Activated CD8-positive, alpha-beta memory T cell treated with anti-CD3 and anti-CD28 coated beads, Interleukin-2, amount 10 ng/mL, durations not matched to agents 7 days and 5 days (primary cell): Measurements from ENCODE around the gene CRIP3. TPM values are rescaled to one million over a fixed set of nuclear protein-coding genes. Genes with fewer than 3 reads are reported as not detected.
A peak's percentile ranks its signal among the peaks of the same experiment; 100 is the strongest.
"Not testable (repeated sequence)": the region's sequence is repeated elsewhere in the genome, so short reads cannot be mapped to it uniquely, and the experiment has no call there.

Source experiments
- ATAC-seq: fragments of 150-1000 bp; cut with Tn5 transposase; one replicate; pipeline ENCODE4 v1.10.0; 2021; ENCODE audit warnings: moderate library complexity
- CTCF ChIA-PET: fragments of 350-600 bp; sonication (Branson Sonifier 250); formaldehyde crosslinking; loops from one replicate; lab custom pipeline; 2021; ENCODE audit warnings: antibody characterized with exemption; lab: Charles Lee
- DNase-seq: peaks from one replicate; pipeline ENCODE4 v3.0.0-alpha.2; 2020
- H3K27ac Mint-ChIP-seq: one replicate; pipeline ENCODE4 v1.8.0; 2021; ENCODE audit warnings: mild to moderate bottlenecking, mixed read lengths
- H3K27me3 Mint-ChIP-seq: one replicate; pipeline ENCODE4 v1.8.0; 2021; ENCODE audit warnings: mixed read lengths
- H3K36me3 Mint-ChIP-seq: one replicate; pipeline ENCODE4 v1.8.0; 2021; ENCODE audit warnings: mild to moderate bottlenecking, mixed read lengths
- H3K4me1 Mint-ChIP-seq: one replicate; pipeline ENCODE4 v1.8.0; 2021; ENCODE audit warnings: mixed read lengths
- H3K4me3 Mint-ChIP-seq: one replicate; pipeline ENCODE4 v1.8.0; 2021; ENCODE audit warnings: mild to moderate bottlenecking, moderate library complexity, mixed read lengths
- H3K9me3 Mint-ChIP-seq: one replicate; pipeline ENCODE4 v1.8.0; 2022; ENCODE audit warnings: low read depth, mixed read lengths
- total RNA-seq, 2 experiments: library from RNA; stranded (reverse); gene quantifications; one replicate each; pipeline ENCODE4 v1.2.3, GENCODE V29; 2021

CRIP3 gene
- total RNA-seq, result under 1 TPM; 0.50 to 0.66 TPM

GRCh38 chr6:43308101-43308989, at the start of gene CRIP3:
Gene CRIP3 (minus strand): TSS chr6:43308826. CDS start chr6:43308792, 34 bp downstream.
- Mint-ChIP-seq H3K9me3 (no peaks in the 10 kb centered on the region), H3K4me3 (peak within 1 kb of the TSS; percentile 70), H3K36me3 (no peaks in the 10 kb centered on the region), H3K4me1 (peaks cover 12% of the 10 kb centered on the region), H3K27me3 (peaks cover 13% of the 10 kb centered on the region), H3K27ac (no peak within 1 kb of the TSS)
- CTCF ChIA-PET, result interaction anchor here (0.6 to 2.8 kb wide), 19 partner anchors 10 to 380 kb away, joined by 3 to 17 read pairs (median 3); partner anchors contain the start of gene ZNF318
- DNase-seq, result peak; percentile 65
- ATAC-seq, result peak; percentile 93

- Mint-ChIP-seq H3K4me3 (no peak overlapping the region), H3K27me3 (no peaks in the 10 kb centered on the region), H3K9me3 (no peaks in the 10 kb centered on the region), H3K27ac (no peak overlapping the region), H3K4me1 (peaks cover 2% of the 10 kb centered on the region), H3K36me3 (peaks cover 10% of the 10 kb centered on the region)
- CTCF ChIA-PET, result interaction anchor here (0.9 to 2.7 kb wide), 5 partner anchors 10 to 92 kb away, joined by 3 to 10 read pairs (median 4); partner anchors contain the start of gene CRIP3
- DNase-seq (no peak), ATAC-seq (no peak)
These were observed 47.4 kb upstream of the CRIP3 start for GRCh38 chr6:43355862-43356590.

GRCh38 chr6:43351951-43352350, 43.3 kb upstream of the CRIP3 start:
- H3K9me3 Mint-ChIP-seq, H3K4me3 Mint-ChIP-seq, H3K4me1 Mint-ChIP-seq, H3K36me3 Mint-ChIP-seq, H3K27ac Mint-ChIP-seq, H3K27me3 Mint-ChIP-seq, ATAC-seq, DNase-seq, CTCF ChIA-PET: not testable (repeated sequence)

GRCh38 chr6:43347444-43347843, 38.8 kb upstream of the CRIP3 start:
- Mint-ChIP-seq H3K4me3 (no peak overlapping the region), H3K36me3 (peaks cover 9% of the 10 kb centered on the region), H3K27ac (no peak overlapping the region), H3K4me1 (no peaks in the 10 kb centered on the region), H3K27me3 (no peaks in the 10 kb centered on the region), H3K9me3 (no peaks in the 10 kb centered on the region)
- DNase-seq (no peak), ATAC-seq (no peak)
- CTCF ChIA-PET, result no interaction called here

GRCh38 chr6:43347021-43347420, 38.4 kb upstream of the CRIP3 start:
- Mint-ChIP-seq H3K4me3 (no peak overlapping the region), H3K36me3 (peaks cover 10% of the 10 kb centered on the region), H3K9me3 (no peaks in the 10 kb centered on the region), H3K4me1 (no peaks in the 10 kb centered on the region), H3K27me3 (no peaks in the 10 kb centered on the region), H3K27ac (no peak overlapping the region)
- CTCF ChIA-PET, result no interaction called here
- DNase-seq (no peak), ATAC-seq (no peak)

GRCh38 chr6:43346243-43346642, 37.6 kb upstream of the CRIP3 start:
- H3K4me1 Mint-ChIP-seq, H3K27me3 Mint-ChIP-seq, H3K9me3 Mint-ChIP-seq, H3K27ac Mint-ChIP-seq, H3K4me3 Mint-ChIP-seq, H3K36me3 Mint-ChIP-seq, DNase-seq, ATAC-seq: not testable (repeated sequence)
- CTCF ChIA-PET, result interaction anchor here (0.7 to 1.7 kb wide), 2 partner anchors 10 to 47 kb away, joined by 4 to 6 read pairs; no protein-coding TSS in a partner anchor

GRCh38 chr6:43339168-43339567, 30.5 kb upstream of the CRIP3 start:
- H3K27me3 Mint-ChIP-seq, result no peaks in the 10 kb centered on the region
- no peak overlapping the region for H3K27ac Mint-ChIP-seq
- peaks cover 7% of the 10 kb centered on the region for H3K4me1 Mint-ChIP-seq
- peaks cover 28% of the 10 kb centered on the region for H3K36me3 Mint-ChIP-seq
- CTCF ChIA-PET, result interaction anchor here (1.7 kb wide), 1 partner anchor 110 kb away, joined by 3 read pairs; the partner anchor contains the start of gene DNPH1
- H3K4me3 Mint-ChIP-seq, result no peak overlapping the region
- no peak for DNase-seq
- ATAC-seq, result no peak
- no peaks in the 10 kb centered on the region for H3K9me3 Mint-ChIP-seq

- H3K9me3 Mint-ChIP-seq, result no peaks in the 10 kb centered on the region
- DNase-seq (no peak), ATAC-seq (no peak)
- no peak overlapping the region for H3K4me3 Mint-ChIP-seq
- H3K27ac Mint-ChIP-seq, result no peak overlapping the region
- H3K27me3 Mint-ChIP-seq, result no peaks in the 10 kb centered on the region
- H3K36me3 Mint-ChIP-seq, result peaks cover 28% of the 10 kb centered on the region
- CTCF ChIA-PET, result interaction anchor here (1.0 to 1.7 kb wide), 2 partner anchors 30 to 109 kb away, joined by 3 read pairs; partner anchors contain the start of genes CRIP3 and DNPH1
- peaks cover 7% of the 10 kb centered on the region for H3K4me1 Mint-ChIP-seq
These were observed 29.6 kb upstream of the CRIP3 start for GRCh38 chr6:43338243-43338642.

- Mint-ChIP-seq H3K4me1 (peaks cover 8% of the 10 kb centered on the region), H3K27ac (no peak overlapping the region), H3K36me3 (peaks cover 19% of the 10 kb centered on the region), H3K4me3 (no peak overlapping the region), H3K9me3 (no peaks in the 10 kb centered on the region), H3K27me3 (no peaks in the 10 kb centered on the region)
- DNase-seq (no peak), ATAC-seq (no peak)
- CTCF ChIA-PET, result interaction anchor here (0.9 to 1.2 kb wide), 2 partner anchors 12 to 170 kb away, joined by 3 read pairs; no protein-coding TSS in a partner anchor
These were observed 27.8 kb upstream of the CRIP3 start for GRCh38 chr6:43336382-43336781.

GRCh38 chr6:43335469-43335868, 26.8 kb upstream of the CRIP3 start:
- CTCF ChIA-PET, result interaction anchor here (1.2 to 1.8 kb wide), 3 partner anchors 15 to 62 kb away, joined by 3 to 5 read pairs (median 5); no protein-coding TSS in a partner anchor
- no peak overlapping the region for H3K4me3 Mint-ChIP-seq
- ATAC-seq, result no peak

GRCh38 chr6:43334466-43335095, 26.0 kb upstream of the CRIP3 start:
- no peaks in the 10 kb centered on the region for H3K9me3 Mint-ChIP-seq
- no peak overlapping the region for H3K27ac Mint-ChIP-seq
- no peaks in the 10 kb centered on the region for H3K27me3 Mint-ChIP-seq
- H3K36me3 Mint-ChIP-seq, result peaks cover 3% of the 10 kb centered on the region
- ATAC-seq (no peak), DNase-seq (no peak)
- CTCF ChIA-PET, result interaction anchor here (0.7 to 1.8 kb wide), 4 partner anchors 16 to 73 kb away, joined by 3 to 5 read pairs (median 4); no protein-coding TSS in a partner anchor
- H3K4me3 Mint-ChIP-seq, result no peak overlapping the region
- peaks cover 12% of the 10 kb centered on the region for H3K4me1 Mint-ChIP-seq

More at GRCh38 chr6:43335469-43335868, 26.8 kb upstream of the CRIP3 start:
- Mint-ChIP-seq H3K36me3 (peaks cover 12% of the 10 kb centered on the region), H3K4me1 (peaks cover 12% of the 10 kb centered on the region), H3K27ac (no peak overlapping the region), H3K9me3 (no peaks in the 10 kb centered on the region), H3K27me3 (no peaks in the 10 kb centered on the region)
- no peak for DNase-seq

GRCh38 chr6:43331891-43332290, 23.3 kb upstream of the CRIP3 start:
- Mint-ChIP-seq H3K27me3 (no peaks in the 10 kb centered on the region), H3K36me3 (no peaks in the 10 kb centered on the region), H3K4me3 (no peak overlapping the region), H3K4me1 (peaks cover 5% of the 10 kb centered on the region), H3K9me3 (no peaks in the 10 kb centered on the region), H3K27ac (no peak overlapping the region)
- ATAC-seq (no peak), DNase-seq (no peak)
- CTCF ChIA-PET, result no interaction called here

- peaks cover 5% of the 10 kb centered on the region for H3K4me1 Mint-ChIP-seq
- H3K27me3 Mint-ChIP-seq, result no peaks in the 10 kb centered on the region
- no peaks in the 10 kb centered on the region for H3K9me3 Mint-ChIP-seq
- no peak overlapping the region for H3K4me3 Mint-ChIP-seq
- ATAC-seq (no peak), DNase-seq (no peak)
- no peaks in the 10 kb centered on the region for H3K36me3 Mint-ChIP-seq
- no peak overlapping the region for H3K27ac Mint-ChIP-seq
- CTCF ChIA-PET, result no interaction called here
These were observed 22.8 kb upstream of the CRIP3 start for GRCh38 chr6:43331470-43331869.
